Hematopoietic multipotent progenitor cell treated with erythropoietin and hydrocortisone succinate and interleukin-3 and kit ligand, for 4 days (in vitro differentiated cells): ENCODE results near the gene POTEH.
"Not testable (repeated sequence)": the region's sequence is repeated elsewhere in the genome, so short reads cannot be mapped to it uniquely, and the experiment has no call there.

Experiments
- DNase-seq: peaks from one replicate; pipeline ENCODE4 v3.0.0-alpha.2; 2015

The POTEH gene

GRCh38 chr22:15689749-15690125, at the start of gene POTEH:
TSS of gene POTEH (plus strand) at chr22:15690026. CDS start at chr22:15690078, 52 bp downstream.
- not testable (repeated sequence) for DNase-seq

GRCh38 chr22:15642288-15642861, 47.5 kb upstream of the POTEH start:
- not testable (repeated sequence) for DNase-seq

GRCh38 chr22:15651954-15652353, 37.9 kb upstream of the POTEH start:
- not testable (repeated sequence) for DNase-seq

- DNase-seq, result not testable (repeated sequence)
Measured at GRCh38 chr22:15652738-15653137, 37.1 kb upstream of the POTEH start.

- DNase-seq, result not testable (repeated sequence)
Measured at GRCh38 chr22:15653241-15653640, 36.6 kb upstream of the POTEH start.

- DNase-seq, result not testable (repeated sequence)
Measured at GRCh38 chr22:15661102-15661501, 28.7 kb upstream of the POTEH start.

- DNase-seq, result not testable (repeated sequence)
Measured at GRCh38 chr22:15664682-15665081, 25.1 kb upstream of the POTEH start.

- not testable (repeated sequence) for DNase-seq
Measured at GRCh38 chr22:15665478-15665877, 24.3 kb upstream of the POTEH start.

- DNase-seq, result not testable (repeated sequence)
Measured at GRCh38 chr22:15669430-15669829, 20.4 kb upstream of the POTEH start.

- not testable (repeated sequence) for DNase-seq
Measured at GRCh38 chr22:15679702-15680101, 10.1 kb upstream of the POTEH start.

- not testable (repeated sequence) for DNase-seq
Measured at GRCh38 chr22:15684115-15684514, 5.7 kb upstream of the POTEH start.

GRCh38 chr22:15684695-15685094, 5.1 kb upstream of the POTEH start:
- DNase-seq, result not testable (repeated sequence)

- not testable (repeated sequence) for DNase-seq
Measured at GRCh38 chr22:15685641-15686040, 4.2 kb upstream of the POTEH start.

GRCh38 chr22:15687086-15687485, 2.7 kb upstream of the POTEH start:
- not testable (repeated sequence) for DNase-seq

GRCh38 chr22:15687676-15688075, 2.1 kb upstream of the POTEH start:
- not testable (repeated sequence) for DNase-seq

- DNase-seq, result not testable (repeated sequence)
Measured at GRCh38 chr22:15688090-15688489, 1.7 kb upstream of the POTEH start.

GRCh38 chr22:15689012-15689748, 646 bp upstream of the POTEH start:
- not testable (repeated sequence) for DNase-seq

GRCh38 chr22:15713600-15713999, 23.8 kb downstream of the POTEH start:
- not testable (repeated sequence) for DNase-seq

GRCh38 chr22:15714125-15714524, 24.3 kb downstream of the POTEH start:
- DNase-seq, result not testable (repeated sequence)

- not testable (repeated sequence) for DNase-seq
Measured at GRCh38 chr22:15721884-15722283, 32.1 kb downstream of the POTEH start.

GRCh38 chr22:15729209-15729917, 39.5 kb downstream of the POTEH start:
- DNase-seq, result not testable (repeated sequence)

- not testable (repeated sequence) for DNase-seq
Measured at GRCh38 chr22:15731023-15731422, 41.2 kb downstream of the POTEH start.

- DNase-seq, result not testable (repeated sequence)
Measured at GRCh38 chr22:15734411-15734810, 44.6 kb downstream of the POTEH start.
